MV-4-11 (cell line): Measurements from ENCODE around the gene SCAPER.
"Not testable (repeated sequence)": the region's sequence is repeated elsewhere in the genome, so short reads cannot be mapped to it uniquely, and the experiment has no call there.

ENCODE experiments used
- DNase-seq: peaks from one replicate; lab custom pipeline; 2025; lab: John Stamatoyannopoulos, UW

Gene SCAPER

DNA sequence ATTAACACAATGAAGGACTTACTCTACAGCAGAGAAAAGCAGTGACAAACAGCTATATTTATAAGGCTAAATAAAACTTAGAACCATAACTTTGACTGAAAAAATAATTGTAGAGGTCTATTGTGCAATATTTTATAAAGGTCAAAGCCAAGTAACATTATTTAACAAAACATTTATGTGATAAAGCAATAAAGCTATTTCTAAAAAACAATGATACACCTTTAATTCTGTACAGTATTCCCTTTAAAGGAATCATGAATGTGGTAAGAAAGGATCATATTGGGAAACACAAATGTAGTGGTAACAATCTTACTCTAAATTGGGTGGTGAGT lies 332.2 kb downstream of the SCAPER start:
- DNase-seq: no peak

DNA sequence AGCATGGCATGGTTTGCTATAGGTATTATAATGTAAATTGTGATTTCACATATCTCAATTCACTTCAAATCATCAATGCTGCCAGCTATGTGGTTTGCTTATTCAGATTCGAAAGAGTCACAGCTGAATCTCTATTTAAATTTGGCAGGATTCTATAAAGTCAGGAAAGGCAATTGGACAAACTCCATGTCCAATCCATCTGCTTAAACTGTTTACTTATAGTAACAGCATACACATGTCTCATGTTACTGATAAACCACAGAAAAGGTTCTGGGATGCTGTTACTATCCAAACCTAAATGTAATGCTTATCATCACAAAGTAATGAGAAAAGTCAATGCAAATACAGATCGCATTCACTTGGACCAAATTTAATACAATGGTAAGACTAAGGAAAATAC lies 338.9 kb downstream of the SCAPER start:
- DNase-seq: no peak

DNA sequence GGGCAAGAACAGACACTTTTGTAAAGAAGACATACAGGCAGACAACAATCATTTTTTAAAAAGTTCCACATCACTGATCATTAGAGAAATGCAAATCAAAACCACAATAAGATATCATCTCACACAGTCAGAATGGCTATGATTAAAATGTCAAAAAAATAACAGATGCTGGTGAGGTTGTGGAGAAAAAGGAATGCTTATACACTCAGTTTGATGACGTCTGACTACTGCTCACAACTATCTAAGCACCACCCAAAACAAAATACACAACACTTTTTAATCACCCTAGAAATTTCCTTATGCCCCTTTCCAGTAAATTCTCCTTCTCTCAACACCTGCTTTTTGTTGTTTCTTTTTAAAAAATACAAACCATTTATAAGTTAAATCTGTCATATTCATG lies 339.8 kb downstream of the SCAPER start:
- DNase-seq: no peak

DNA sequence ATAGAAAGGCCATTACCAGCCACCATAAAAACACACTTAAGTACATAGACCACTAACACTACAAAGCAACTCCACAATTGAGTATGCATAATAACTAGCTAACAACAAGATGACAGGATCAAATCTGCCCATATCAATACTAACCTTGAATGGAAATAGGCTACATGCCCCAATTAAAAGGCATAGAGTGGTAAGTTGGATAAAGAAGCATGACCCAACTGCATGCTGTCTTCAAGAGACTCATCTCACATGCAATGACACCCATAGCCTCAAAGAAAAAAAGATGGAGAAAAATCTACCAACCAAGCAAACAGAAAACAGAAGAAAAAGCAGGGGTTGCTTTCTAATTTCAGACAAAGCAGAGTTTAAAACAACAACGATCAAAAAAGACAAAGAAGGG lies 349.9 kb downstream of the SCAPER start:
- no peak for DNase-seq

DNA sequence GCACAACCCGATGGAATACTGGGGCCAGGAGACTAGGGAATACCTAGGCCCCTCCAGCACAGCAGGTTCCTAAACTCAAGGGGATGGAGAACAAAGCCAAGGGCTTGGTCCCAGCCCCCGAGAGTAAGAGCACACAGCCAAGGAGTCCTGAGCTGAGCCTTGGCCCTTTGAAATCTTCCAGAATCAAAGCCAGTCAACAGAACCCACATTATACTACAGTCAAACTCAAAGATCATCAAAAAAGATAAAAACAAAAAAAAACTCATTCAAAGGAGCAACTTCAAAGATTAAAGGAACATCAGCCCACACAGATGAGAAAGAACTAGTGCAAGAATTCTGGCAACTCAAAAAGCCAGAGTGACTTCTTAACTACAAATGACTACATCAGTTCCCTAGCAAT lies 351.6 kb downstream of the SCAPER start:
- DNase-seq: no peak

DNA sequence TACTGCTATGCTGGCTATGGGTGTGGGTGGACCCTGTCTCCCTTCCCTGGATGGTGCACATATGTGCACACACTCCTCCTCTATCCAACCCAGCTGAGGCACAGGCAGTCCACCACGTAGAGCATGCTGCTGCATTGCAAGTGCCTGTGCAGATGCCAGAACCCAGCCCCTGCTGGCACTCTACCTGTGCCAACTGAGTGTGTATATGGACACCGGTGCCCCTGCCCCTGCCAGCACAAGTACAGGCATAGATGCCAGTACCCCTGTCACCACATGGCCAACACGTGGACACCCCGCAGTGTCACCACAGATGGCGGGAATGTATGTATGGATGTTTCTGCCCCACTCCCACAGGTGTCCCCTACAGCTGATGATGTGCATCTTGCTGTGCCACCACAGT lies 352.0 kb downstream of the SCAPER start:
- no peak for DNase-seq

DNA sequence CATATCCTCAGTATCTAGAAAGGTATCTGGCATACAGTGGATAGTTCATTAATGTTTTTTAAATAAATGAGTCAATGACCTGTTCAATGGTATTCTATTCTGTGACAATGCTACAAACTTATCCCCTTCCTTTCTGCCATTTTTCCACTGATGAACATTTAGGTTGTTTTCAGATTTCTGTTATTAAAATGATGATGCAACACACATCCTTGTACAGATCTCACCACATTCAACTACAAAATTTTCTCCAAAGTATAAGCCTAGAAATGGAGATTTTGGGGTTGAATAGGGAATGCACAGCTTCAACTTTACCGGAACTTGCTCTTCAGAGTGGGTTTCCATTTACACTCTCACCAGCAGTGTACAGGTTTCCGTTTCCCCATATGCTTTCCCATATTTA lies 358.3 kb downstream of the SCAPER start:
- no peak for DNase-seq

DNA sequence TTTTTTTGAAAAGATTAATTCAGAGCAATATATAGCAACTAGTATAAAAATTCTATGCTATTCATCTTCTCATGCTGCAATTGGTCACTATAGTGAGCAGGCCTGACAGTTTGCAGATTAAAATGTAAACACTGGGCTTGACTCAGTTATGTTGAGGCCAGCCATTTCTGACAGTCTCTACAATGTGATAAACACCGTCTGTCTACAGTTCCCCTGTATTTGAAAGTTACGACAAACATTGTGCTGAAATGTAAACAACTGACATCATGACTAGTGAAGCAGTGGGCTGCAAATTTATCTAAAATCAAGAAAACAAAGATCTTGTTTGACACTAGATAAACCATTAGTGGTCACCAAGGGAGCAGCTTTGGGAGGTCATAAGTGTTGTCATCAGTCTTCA lies 371.1 kb downstream of the SCAPER start:
- no peak for DNase-seq

DNA sequence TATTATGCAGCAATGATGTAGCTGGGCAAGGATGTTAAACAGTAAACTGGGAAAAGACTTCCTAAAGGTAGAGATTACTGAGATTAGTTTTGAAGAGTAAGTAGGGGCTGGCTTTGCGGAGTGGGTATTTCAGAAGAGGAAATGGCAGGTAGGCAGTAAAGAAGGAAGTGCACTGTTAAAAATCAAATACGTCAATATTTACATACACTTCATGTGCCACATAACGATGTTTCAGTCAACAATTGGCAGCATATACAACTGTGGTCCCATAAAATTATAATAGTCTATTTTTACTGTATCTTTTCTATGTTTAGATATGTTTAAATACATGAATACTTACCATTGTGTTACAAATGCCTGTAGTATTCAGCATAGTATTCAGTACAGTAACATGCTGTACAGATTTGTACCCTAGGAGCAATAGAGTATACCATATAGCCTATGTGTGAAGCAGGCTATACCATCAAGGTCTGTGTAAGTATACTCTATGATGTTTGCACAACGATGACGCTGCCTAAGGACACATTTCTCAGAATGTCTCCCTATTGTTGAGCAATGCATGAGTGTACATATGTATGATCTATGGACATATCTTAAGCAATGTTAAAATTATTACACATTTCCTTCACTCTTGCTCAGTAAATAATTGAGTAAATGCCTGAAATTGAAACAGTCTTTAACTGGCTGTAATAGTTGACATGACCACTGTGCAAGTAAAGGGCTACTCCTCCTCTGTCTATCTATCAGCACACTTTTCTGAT lies 371.9 kb downstream of the SCAPER start:
- peak; percentile 87 for DNase-seq

DNA sequence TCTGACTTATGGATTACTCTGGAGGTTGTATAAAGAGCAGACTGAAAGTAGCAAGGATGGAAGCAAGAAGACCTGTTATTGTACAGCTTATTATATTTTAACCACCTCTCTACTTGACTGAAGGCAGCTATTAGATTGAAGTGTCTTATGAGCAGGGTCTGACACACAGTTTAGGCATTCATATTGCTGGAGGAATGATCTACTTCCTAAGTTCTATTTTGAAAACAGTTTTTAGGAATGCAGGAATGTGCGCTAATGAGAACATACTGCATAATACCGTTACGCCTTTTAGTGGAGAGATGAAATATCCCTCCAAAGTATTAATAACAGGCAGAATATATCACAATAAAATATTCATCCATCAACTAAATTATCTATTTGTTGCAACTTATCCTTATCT lies 375.2 kb downstream of the SCAPER start:
- DNase-seq: no peak

DNA sequence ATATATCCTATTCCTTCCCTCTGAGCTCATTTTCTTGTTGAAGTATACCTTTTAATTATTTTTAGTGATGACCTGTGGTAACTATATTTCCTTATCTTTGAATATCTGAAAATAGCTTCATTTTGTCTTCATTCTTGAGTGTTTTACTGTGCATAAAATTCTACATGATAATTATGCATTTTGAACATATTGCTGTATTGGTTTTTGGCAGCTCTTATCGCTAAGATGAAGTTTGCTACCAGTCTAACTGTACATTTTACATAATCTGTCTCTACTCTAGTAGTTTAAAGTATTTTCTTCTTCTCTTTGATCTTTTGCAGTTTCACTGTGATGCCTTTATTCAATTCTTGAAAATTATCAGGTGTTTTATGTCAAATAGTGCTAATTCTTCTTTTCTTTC lies 379.0 kb downstream of the SCAPER start:
- DNase-seq: no peak

DNA sequence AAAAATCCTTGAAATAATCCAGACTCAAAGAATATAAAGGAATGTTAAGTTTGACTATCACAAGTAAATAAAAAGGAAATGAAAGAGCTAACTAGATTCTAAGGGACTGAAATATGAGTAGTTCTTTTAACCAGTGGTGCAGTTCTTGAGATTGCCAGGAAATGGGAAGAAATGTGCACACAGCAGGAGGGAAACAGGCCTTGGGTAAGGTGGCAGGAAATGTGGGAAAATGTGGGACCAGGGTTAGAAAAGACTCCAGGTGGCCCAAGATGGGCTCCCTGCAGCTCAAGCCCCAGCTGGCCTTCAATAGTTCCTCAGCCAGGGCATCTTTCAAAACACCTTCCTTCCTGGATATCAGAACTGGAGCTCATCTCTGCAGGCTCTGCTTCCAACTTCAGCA lies 387.2 kb downstream of the SCAPER start:
- DNase-seq: no peak

DNA sequence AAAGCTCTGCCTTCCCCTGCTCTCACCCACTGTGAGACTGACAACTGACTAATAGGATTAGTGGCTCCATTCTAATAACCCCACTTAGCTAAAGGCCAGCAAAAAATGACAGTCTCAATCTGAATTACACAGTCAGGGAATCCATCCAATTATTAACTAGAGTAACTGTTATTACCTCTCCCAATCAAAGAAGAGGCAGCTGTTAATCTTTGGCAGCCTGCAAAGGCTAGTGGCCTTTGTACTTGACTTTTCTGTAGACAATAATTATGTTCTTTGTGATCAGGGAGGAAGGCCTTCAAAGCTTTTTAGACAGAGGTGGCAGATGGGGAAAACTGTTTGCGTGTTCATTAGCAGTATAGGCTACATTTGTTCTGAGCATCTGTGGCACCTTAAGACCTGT lies 390.9 kb downstream of the SCAPER start:
- no peak for DNase-seq

DNA sequence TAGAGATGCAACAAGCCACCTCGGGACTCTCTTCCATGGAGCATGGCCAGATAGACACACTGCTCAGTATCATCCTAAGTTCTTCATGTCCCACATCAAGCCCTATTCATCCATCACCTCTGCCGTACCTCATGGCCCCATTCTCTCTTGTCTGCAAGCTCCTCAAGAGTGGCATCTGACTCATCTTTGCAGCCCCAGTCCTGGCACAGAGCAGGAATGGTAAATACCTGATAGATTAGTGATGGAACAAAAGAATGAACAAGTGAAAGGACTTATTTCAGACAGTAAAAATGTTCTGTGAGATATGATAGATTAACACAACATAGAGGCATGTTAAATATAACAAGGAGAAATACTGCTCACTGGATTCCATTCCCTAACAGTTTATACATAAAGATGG lies 392.2 kb downstream of the SCAPER start:
- DNase-seq: no peak

DNA sequence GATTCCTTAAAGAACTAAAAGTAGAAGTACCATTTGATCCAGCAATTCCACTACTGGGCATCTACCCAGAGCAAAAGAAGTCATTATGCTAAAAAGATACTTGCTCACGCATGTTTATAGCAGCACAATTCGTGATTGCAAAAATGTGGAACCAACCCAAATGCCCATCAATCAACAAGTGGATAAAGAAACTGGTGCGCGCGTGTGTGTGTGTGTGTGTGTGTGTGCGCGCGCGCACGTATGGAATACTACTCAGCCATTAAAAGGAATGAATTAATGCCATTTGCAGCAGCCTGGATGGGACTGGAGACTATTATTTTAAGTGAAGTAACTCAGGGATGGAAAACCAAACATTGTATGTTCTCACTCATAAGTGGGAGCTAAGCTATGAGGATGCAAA lies 394.5 kb downstream of the SCAPER start:
- DNase-seq: not testable (repeated sequence)

DNA sequence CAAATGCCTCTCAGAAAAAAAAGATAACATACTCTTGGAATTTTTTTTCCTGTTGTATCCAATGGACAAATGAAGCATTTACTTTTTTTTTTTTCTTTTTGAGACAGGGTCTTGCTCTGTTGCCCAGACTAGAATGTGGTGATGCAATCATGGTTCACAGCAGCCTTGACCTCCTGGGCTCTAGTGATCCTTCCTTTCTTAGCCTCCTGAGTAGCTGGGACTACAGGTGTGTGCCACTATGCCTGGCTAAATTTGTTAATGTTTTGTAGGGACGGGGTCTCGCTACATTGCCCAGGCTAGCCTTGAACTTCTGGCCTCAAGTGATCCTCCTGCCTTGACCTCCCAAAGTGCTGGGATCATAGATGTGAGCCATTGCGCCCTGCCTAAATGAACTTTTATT lies 401.3 kb downstream of the SCAPER start:
- no peak for DNase-seq

DNA sequence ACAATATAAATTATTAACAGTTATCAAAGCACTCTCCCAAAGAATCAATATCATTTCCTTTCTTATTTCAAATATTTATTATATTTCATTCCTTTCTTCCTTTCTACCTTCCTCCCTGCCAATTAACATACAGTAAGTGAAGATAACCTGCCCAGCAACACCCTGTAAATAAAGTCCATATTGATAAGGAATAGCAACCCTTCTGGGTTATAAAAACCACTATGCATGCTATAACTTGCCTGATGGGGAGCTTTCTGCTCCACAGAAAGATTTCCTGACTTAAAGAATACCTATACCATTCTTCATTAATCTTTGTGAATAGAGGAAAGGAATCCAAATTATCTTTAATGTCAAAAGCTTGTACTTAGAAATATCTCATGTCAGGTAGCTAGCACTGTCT lies 402.0 kb downstream of the SCAPER start:
- DNase-seq: no peak

DNA sequence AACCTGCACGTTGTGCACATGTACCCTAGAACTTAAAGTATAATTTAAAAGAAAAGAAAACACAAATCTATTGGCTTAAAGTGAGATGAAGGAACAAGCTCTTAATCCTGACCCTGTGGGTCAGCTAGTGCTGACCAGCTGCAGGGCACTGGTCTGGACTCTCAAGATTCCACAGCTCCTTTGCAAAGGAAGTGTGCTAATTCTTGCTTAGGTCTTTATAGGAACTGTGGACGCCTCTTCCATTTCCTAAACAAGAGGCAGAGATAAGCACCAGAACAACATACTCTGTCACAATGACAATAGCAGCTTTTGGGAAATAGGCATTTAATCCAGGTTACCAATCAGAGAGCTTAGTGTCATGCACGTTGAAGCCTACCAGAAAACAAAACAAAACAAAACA lies 402.5 kb downstream of the SCAPER start:
- DNase-seq: no peak

DNA sequence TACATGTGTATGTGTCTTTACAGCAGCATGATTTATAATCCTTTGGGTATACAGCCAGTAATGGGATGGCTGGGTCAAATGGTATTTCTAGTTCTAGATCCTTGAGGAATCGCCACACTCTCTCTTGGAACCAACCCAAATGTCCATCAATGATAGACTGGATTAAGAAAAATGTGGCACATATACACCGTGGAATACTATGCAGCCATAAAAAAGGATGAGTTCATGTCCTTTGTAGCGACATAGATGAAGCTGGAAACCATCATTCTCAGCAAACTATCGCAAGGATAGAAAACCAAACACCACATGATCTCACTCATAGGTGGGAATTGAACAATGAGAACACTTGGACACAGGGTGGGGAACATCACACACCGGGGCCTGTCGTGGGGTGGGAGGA lies 403.0 kb downstream of the SCAPER start:
- DNase-seq: not testable (repeated sequence)

DNA sequence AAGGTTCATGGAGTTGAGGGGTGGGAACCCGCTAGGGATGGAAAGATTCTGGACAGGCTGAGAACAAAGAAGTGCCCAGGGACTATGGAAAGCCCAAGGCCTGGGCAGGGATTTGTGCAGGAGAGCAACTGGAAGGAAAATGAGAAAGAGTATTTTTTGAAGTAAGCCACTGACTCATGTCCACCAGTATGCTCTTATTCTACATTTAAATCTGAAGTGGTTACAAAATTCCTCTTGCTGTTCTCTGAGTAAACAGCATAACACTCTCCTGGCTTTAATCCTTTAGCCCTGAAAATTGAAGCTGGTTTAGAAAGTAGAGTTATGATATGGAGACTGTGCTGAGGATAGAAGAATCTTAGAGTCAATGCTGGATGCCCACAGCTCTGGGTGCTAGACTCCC lies 403.4 kb downstream of the SCAPER start:
- no peak for DNase-seq

DNA sequence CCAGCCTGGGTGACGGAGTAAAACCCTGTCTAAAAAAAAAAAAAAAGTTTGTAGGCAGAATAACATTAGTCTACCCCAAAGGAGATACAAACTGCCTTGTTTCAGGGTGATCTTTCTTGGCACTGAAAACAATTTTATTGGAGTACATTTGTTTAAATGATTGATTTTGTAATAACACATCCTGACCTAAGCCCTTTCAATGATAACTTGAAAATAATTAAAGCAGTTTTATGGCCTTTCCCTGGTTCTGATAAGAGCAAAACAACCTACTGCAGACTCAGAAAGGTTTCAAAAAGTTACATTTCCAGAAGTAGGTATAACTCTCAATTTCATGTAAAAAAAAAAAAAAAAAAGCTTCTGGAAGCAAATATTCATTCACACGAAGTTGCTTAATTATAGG lies 404.1 kb downstream of the SCAPER start:
- no peak for DNase-seq

DNA sequence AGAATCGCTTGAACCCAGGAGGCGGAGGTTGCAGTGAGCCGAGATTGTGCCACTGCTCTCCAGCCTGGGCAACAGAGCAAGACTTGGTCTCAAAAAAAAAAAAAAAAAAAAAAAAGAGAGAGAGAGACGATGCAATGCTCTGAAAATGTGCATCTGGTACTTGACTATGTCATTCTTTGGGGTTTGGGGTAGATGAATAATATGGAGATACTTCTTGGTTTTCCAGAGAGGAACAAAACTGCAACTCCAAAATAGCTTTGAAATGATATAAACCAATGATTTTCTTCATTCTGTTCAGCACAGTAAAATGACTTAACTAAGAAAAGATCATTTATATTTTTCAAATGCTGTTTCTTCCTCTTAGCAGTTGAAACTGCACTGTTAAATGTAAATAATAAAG lies 409.7 kb downstream of the SCAPER start:
- DNase-seq: no peak

DNA sequence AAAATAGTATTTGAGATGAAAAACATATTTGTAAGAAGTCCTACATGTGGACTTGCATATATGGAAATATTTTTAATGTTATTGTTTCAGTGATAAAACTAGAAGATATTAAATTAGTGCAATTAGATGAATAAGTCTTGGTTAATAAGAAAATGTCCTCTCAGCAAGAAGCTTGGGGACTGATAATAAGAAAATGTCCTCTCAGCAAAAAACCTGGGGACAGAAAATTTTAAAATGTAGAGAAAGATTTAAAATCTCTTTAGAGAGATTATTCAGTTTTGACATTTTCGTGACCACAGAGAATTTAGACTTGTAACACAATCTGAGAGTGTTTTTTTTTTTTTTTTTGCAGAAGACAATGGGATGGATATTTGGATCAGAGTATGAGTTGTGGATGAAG lies 412.6 kb downstream of the SCAPER start:
- no peak for DNase-seq

DNA sequence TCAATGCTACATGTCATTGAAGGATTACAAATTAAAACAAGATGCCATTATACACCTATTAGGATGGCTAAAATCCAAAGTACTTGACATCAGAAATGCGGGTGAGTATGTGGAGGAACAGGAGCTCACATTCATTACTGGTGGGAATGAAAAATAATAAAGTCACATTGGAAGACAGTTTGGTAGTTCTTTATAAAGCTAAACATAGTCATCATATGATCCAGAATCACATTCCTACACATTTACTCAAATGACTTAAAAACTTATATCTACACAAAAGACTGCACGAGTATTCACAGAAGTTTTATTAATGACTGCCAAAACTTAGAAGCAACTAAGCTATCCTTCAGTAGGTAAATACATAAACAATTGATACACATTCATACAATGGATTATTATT lies 421.4 kb downstream of the SCAPER start:
- no peak for DNase-seq

DNA sequence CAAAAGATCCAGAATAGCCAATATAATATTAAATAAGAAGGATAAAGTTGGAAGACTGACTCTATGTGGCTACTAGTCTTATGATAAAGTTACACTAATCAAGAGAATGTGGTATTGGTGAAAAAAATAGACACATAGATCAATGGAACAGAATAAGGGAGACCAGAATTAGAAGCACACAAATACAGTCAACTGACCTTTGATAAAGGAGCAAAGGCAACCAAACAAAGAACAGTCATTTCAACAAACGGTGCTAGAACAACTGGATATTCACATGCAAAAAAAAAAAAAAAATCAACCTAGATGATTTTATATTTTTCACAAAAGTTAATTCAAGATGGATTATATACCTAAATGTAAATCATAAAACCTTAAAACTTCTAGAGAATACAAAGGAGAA lies 422.1 kb downstream of the SCAPER start:
- DNase-seq: no peak
